ENCODE results near the gene TSPAN5. TPM values are rescaled to one million over a fixed set of nuclear protein-coding genes. Genes with fewer than 3 reads are reported as not detected.

TSPAN5 gene
- polyA plus RNA-seq, 1 donor (not counting 4 experiments of a cell fraction or from before 2014, with no cell fraction given): 45.5 TPM

DNA sequence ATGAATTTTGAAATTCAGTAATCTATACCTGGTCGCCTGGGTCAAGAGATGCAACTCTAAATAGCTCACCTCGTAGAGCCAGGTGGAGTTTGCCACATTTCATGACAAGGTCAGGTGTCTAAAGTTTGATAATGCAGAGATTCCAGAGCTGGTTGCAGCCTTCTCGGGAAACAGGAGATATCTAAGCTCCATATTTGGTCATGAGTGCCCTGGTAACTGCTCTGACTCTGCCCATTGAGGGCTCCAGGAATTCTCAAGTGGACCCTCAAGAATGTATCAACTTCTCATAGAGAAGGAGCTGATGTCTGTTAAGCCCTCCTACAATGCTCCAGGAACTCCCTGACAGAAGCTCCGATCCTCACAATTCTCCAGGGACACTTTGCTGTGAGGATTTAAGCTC, 33.2 kb upstream of the TSPAN5 start:
- dilution Hi-C loops (cut with MboI; ENCODE audit: extremely low pct_ligation_motif_present, low sequenced_read_pairs): no loop called here
- no peak for FAIRE-seq

DNA sequence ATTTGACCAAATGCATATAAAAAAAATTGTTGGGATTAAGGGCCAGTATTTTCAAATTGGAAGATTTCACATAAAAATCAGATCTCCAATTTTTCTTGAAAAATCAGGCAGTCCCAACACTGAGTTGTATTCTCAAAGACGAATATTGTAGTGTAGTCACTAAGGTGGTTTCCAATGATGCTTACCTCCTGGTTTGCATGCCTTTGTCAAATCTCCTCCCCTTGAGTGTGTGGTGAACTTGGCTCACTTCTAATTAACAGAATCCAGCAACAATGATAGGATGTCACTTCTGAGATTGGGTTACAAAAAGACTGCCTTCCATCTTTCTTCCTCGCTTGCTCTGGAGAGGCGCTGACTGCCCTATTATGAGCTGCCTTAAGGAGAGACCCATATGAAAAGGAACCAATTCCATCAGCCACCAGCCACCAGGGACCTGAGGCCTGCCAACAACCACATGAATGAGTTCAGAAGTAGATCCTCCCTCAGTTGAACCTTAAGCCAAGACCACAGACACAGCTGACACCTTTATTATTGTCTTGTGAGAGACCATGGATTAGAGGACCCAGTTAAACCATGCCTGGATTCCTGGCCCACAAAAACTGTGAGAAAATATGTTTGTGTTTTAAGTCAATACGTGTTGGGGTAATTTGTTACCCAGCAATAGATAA, 31.2 kb upstream of the TSPAN5 start:
- Histone ChIP-seq H3K4me2 (ENCODE audit: control insufficient read depth, extremely low read depth, insufficient read depth, low read depth, low read length) (no peak overlapping the region), H3K9me3 (ENCODE audit: control insufficient read depth, low read depth, low read length) (no peaks in the 10 kb centered on the region), H3K9ac (ENCODE audit: control insufficient read depth, extremely low read depth, insufficient read depth, low read length) (no peak overlapping the region), H3K27me3 (ENCODE audit: control insufficient read depth, extremely low read depth, insufficient read depth, low read length) (no peaks in the 10 kb centered on the region), H3K36me3 (ENCODE audit: control insufficient read depth in 2 of 2, extremely low read depth in 1 of 2, insufficient read depth in 2 of 2, low read length in 2 of 2) (no peaks in the 10 kb centered on the region), H3K9me1 (ENCODE audit: control insufficient read depth, extremely low read depth, insufficient read depth, low read length) (no peaks in the 10 kb centered on the region), H3K4me3 (ENCODE audit: control insufficient read depth in 2 of 3, extremely low read depth in 1 of 3, insufficient read depth in 2 of 3, low read depth in 1 of 3, low read length in 3 of 3) (no peak overlapping the region), H2AFZ (ENCODE audit: control insufficient read depth, low read length) (no peak overlapping the region), H3K27ac (ENCODE audit: control insufficient read depth, insufficient read depth, low read length) (no peak overlapping the region), H4K20me1 (ENCODE audit: control insufficient read depth, extremely low read depth, insufficient read depth, low read length) (no peaks in the 10 kb centered on the region), H3K4me1 (ENCODE audit: control insufficient read depth, extremely low read depth, insufficient read depth, low read length) (no peaks in the 10 kb centered on the region), H3K79me2 (ENCODE audit: control insufficient read depth, insufficient read depth, low read length) (no peaks in the 10 kb centered on the region)
- no peak for DNase-seq (ENCODE audit: low read depth, low spot score)
- no peak for FAIRE-seq
- TF ChIP-seq, protein P1, sequence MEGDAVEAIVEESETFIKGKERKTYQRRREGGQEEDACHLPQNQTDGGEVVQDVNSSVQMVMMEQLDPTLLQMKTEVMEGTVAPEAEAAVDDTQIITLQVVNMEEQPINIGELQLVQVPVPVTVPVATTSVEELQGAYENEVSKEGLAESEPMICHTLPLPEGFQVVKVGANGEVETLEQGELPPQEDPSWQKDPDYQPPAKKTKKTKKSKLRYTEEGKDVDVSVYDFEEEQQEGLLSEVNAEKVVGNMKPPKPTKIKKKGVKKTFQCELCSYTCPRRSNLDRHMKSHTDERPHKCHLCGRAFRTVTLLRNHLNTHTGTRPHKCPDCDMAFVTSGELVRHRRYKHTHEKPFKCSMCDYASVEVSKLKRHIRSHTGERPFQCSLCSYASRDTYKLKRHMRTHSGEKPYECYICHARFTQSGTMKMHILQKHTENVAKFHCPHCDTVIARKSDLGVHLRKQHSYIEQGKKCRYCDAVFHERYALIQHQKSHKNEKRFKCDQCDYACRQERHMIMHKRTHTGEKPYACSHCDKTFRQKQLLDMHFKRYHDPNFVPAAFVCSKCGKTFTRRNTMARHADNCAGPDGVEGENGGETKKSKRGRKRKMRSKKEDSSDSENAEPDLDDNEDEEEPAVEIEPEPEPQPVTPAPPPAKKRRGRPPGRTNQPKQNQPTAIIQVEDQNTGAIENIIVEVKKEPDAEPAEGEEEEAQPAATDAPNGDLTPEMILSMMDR (optimal IDR thresholded peaks at IDR 0.05 in 1 of 3, IDR thresholded peaks at IDR 0.05 in 1 of 3, conservative IDR thresholded peaks at IDR 0.05 in 1 of 3; ENCODE audit: extremely low read depth in 1 of 3, insufficient read depth in 2 of 3, low read length in 3 of 3): no peak
- no peak for TF ChIP-seq EZH2 (IDR thresholded peaks at IDR 0.05; ENCODE audit: low read length)
- dilution Hi-C loops (cut with MboI; ENCODE audit: extremely low pct_ligation_motif_present, low sequenced_read_pairs): no loop called here

More for the DNA sequence above, 33.2 kb upstream of the TSPAN5 start:
- no peak for DNase-seq (ENCODE audit: low read depth, low spot score)
- H2AFZ ChIP-seq (ENCODE audit: control insufficient read depth, low read length): no peak overlapping the region
- H3K79me2 ChIP-seq (ENCODE audit: control insufficient read depth, insufficient read depth, low read length): no peaks in the 10 kb centered on the region
- H4K20me1 ChIP-seq (ENCODE audit: control insufficient read depth, extremely low read depth, insufficient read depth, low read length): no peaks in the 10 kb centered on the region
- no peak overlapping the region for H3K27ac ChIP-seq (ENCODE audit: control insufficient read depth, insufficient read depth, low read length)
- no peaks in the 10 kb centered on the region for H3K9me1 ChIP-seq (ENCODE audit: control insufficient read depth, extremely low read depth, insufficient read depth, low read length)
- H3K9ac ChIP-seq (ENCODE audit: control insufficient read depth, extremely low read depth, insufficient read depth, low read length): no peak overlapping the region
- H3K36me3 ChIP-seq (ENCODE audit: control insufficient read depth in 2 of 2, extremely low read depth in 1 of 2, insufficient read depth in 2 of 2, low read length in 2 of 2): no peaks in the 10 kb centered on the region
- no peak overlapping the region for H3K4me3 ChIP-seq (ENCODE audit: control insufficient read depth in 2 of 3, extremely low read depth in 1 of 3, insufficient read depth in 2 of 3, low read depth in 1 of 3, low read length in 3 of 3)
- no peak overlapping the region for H3K4me2 ChIP-seq (ENCODE audit: control insufficient read depth, extremely low read depth, insufficient read depth, low read depth, low read length)
- TF ChIP-seq EZH2 (IDR thresholded peaks at IDR 0.05; ENCODE audit: low read length): no peak
- TF ChIP-seq, protein P1 (optimal IDR thresholded peaks at IDR 0.05 in 1 of 3, IDR thresholded peaks at IDR 0.05 in 1 of 3, conservative IDR thresholded peaks at IDR 0.05 in 1 of 3; ENCODE audit: extremely low read depth in 1 of 3, insufficient read depth in 2 of 3, low read length in 3 of 3): no peak
- no peaks in the 10 kb centered on the region for H3K27me3 ChIP-seq (ENCODE audit: control insufficient read depth, extremely low read depth, insufficient read depth, low read length)
- no peaks in the 10 kb centered on the region for H3K4me1 ChIP-seq (ENCODE audit: control insufficient read depth, extremely low read depth, insufficient read depth, low read length)
- H3K9me3 ChIP-seq (ENCODE audit: control insufficient read depth, low read depth, low read length): no peaks in the 10 kb centered on the region
